ENCODE measurements around the gene JPH3. TPM values are rescaled to one million over a fixed set of nuclear protein-coding genes. Genes with fewer than 3 reads are reported as not detected.

The JPH3 gene
- total RNA-seq, 1 experiment from 2014 or later: 1.4 TPM

GRCh38 chr16:87661561-87661960, 59.3 kb downstream of the JPH3 start:
- CTCF ChIA-PET: no interaction called here
- Histone ChIP-seq H3K36me3 (ENCODE audit: insufficient read depth, low read length, poor library complexity, severe bottlenecking) (no peaks in the 10 kb centered on the region), H3K4me1 (ENCODE audit: insufficient read depth, low read length, poor library complexity, severe bottlenecking) (no peaks in the 10 kb centered on the region), H3K27ac (ENCODE audit: low read depth, low read length, poor library complexity, severe bottlenecking) (no peak overlapping the region), H3K9me3 (ENCODE audit: low read depth, low read length, poor library complexity, severe bottlenecking) (no peaks in the 10 kb centered on the region), H3K27me3 (replicated peaks; ENCODE audit: insufficient read depth, low read depth, low read length, poor library complexity) (no peaks in the 10 kb centered on the region), H3K4me3 (ENCODE audit: low read depth, low read length, poor library complexity, severe bottlenecking) (no peak overlapping the region)
- BruUV-seq (replicated peaks): no TSS peak
- TF ChIP-seq CTCF (conservative IDR thresholded peaks at IDR 0.05; ENCODE audit: low read depth, low read length) (no peak), EZH2 (IDR thresholded peaks at IDR 0.05; ENCODE audit: borderline replicate concordance, low read depth, low read length, poor library complexity, severe bottlenecking) (no peak)
- POLR2A ChIA-PET (ENCODE audit: low non-redundant PET): no interaction called here
- DNase-seq (ENCODE audit: low spot score): peak; percentile 21
- intact Hi-C loops (cut with micrococcal nuclease; ENCODE audit: unreplicated experiment): no loop called here

GRCh38 chr16:87662254-87663204, 60.2 kb downstream of the JPH3 start:
- Histone ChIP-seq H3K36me3 (ENCODE audit: insufficient read depth, low read length, poor library complexity, severe bottlenecking) (no peaks in the 10 kb centered on the region), H3K27me3 (replicated peaks; ENCODE audit: insufficient read depth, low read depth, low read length, poor library complexity) (no peaks in the 10 kb centered on the region), H3K4me3 (ENCODE audit: low read depth, low read length, poor library complexity, severe bottlenecking) (no peak overlapping the region), H3K4me1 (ENCODE audit: insufficient read depth, low read length, poor library complexity, severe bottlenecking) (no peaks in the 10 kb centered on the region), H3K9me3 (ENCODE audit: low read depth, low read length, poor library complexity, severe bottlenecking) (no peaks in the 10 kb centered on the region), H3K27ac (ENCODE audit: low read depth, low read length, poor library complexity, severe bottlenecking) (no peak overlapping the region)
- no TSS peak for BruUV-seq (replicated peaks)
- ChIA-PET CTCF (no interaction called here), POLR2A (ENCODE audit: low non-redundant PET) (no interaction called here)
- DNase-seq (ENCODE audit: low spot score): no peak
- intact Hi-C loops (cut with micrococcal nuclease; ENCODE audit: unreplicated experiment): no loop called here
- TF ChIP-seq EZH2 (IDR thresholded peaks at IDR 0.05; ENCODE audit: borderline replicate concordance, low read depth, low read length, poor library complexity, severe bottlenecking) (no peak), CTCF (conservative IDR thresholded peaks at IDR 0.05; ENCODE audit: low read depth, low read length) (no peak)

GRCh38 chr16:87664792-87665191, 62.5 kb downstream of the JPH3 start:
- Histone ChIP-seq H3K9me3 (ENCODE audit: low read depth, low read length, poor library complexity, severe bottlenecking) (no peaks in the 10 kb centered on the region), H3K36me3 (ENCODE audit: insufficient read depth, low read length, poor library complexity, severe bottlenecking) (no peaks in the 10 kb centered on the region), H3K27ac (ENCODE audit: low read depth, low read length, poor library complexity, severe bottlenecking) (no peak overlapping the region), H3K4me3 (ENCODE audit: low read depth, low read length, poor library complexity, severe bottlenecking) (no peak overlapping the region), H3K4me1 (ENCODE audit: insufficient read depth, low read length, poor library complexity, severe bottlenecking) (no peaks in the 10 kb centered on the region), H3K27me3 (replicated peaks; ENCODE audit: insufficient read depth, low read depth, low read length, poor library complexity) (no peaks in the 10 kb centered on the region)
- intact Hi-C loops (cut with micrococcal nuclease; ENCODE audit: unreplicated experiment): no loop called here
- CTCF ChIA-PET: no interaction called here
- POLR2A ChIA-PET (ENCODE audit: low non-redundant PET): no interaction called here
- no peak for DNase-seq (ENCODE audit: low spot score)
- no TSS peak for BruUV-seq (replicated peaks)
- TF ChIP-seq EZH2 (IDR thresholded peaks at IDR 0.05; ENCODE audit: borderline replicate concordance, low read depth, low read length, poor library complexity, severe bottlenecking) (no peak), CTCF (conservative IDR thresholded peaks at IDR 0.05; ENCODE audit: low read depth, low read length) (no peak)

Data from A673 (cell line).